Erythroblast (primary cell): ENCODE data around the gene RCSD1.

ENCODE experiments used
- GATA1 ChIP-seq: IDR thresholded peaks from 2 replicates; pipeline ENCODE4 v1.6.1; 2011; ENCODE audit warnings: low read depth, mild to moderate bottlenecking, control low read depth, low read length, moderate library complexity
- POLR2A ChIP-seq: IDR thresholded peaks from 2 replicates; pipeline ENCODE4 v1.6.1; 2011; ENCODE audit warnings: mild to moderate bottlenecking, low read length

GRCh38 chr1:167641786-167642500, 11.9 kb downstream of the RCSD1 start:
- TF ChIP-seq POLR2A (no peak), GATA1 (no peak)
